Embryonic facial prominence (tissue), 1 donor: ENCODE data around the gene SLC25A41.
"Not testable (repeated sequence)": the region's sequence is repeated elsewhere in the genome, so short reads cannot be mapped to it uniquely, and the experiment has no call there.

Experiments
- DNase-seq: peaks from one replicate; pipeline ENCODE4 v3.0.0-alpha.2; 2016; ENCODE audit errors: extremely low spot score

The SLC25A41 gene

DNA sequence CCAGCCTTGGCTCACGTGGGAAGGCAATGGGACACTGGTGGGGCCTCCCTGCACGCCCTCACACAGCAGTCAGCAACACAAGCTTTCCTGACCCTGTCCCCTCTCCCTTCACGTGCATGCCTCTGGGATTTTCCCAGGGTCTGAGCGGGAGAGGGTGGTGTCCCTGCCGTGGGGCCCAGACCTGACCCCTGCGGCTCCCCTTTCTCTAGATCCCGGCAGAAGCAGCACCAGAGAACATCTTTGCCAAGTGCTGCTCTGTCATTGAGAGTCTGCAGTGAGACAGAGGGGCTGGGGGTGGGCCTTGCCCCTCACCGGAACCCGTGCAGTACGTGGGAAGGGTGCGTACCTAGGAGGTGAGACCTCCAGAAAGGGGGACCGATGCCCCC, 21.5 kb downstream of the SLC25A41 start:
- DNase-seq, result no peak

DNA sequence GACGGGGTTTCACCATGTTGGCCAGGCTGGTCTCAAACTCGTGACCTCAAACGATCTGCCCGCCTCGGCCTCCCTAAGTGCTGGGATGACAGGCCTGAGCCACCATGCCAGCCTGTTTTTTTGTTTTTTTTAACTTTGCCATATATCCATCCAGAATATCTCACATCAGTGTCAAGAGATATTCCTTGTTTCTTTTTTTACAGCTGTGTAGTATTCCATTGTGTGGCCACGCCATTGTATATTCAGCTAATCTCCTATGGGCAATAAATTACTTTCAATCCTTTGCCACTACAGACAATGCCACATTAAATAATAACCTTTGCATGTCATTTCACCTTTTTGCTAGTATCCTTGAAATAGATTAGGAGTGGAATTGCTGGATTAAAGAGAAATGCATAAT, 24.2 kb downstream of the SLC25A41 start:
- DNase-seq, result no peak

DNA sequence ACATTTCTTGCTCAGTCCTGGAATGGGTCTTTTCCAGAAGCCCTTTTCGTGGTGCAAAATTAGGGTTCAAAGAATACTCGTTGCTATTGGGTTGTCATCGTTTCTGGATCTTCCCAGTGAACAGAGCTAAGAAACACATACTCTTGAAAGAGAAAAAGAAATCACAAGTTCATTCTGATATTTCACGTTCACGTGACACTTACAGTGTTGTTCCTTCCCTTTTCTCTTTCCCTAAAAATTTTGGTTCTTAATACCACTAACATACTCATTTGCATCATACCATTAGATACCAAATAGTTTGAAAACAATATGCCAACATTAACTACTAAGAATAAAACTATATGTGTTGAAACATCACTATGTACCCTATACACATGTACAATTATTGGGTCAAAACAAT, 27.2 kb downstream of the SLC25A41 start:
- DNase-seq, result no peak

DNA sequence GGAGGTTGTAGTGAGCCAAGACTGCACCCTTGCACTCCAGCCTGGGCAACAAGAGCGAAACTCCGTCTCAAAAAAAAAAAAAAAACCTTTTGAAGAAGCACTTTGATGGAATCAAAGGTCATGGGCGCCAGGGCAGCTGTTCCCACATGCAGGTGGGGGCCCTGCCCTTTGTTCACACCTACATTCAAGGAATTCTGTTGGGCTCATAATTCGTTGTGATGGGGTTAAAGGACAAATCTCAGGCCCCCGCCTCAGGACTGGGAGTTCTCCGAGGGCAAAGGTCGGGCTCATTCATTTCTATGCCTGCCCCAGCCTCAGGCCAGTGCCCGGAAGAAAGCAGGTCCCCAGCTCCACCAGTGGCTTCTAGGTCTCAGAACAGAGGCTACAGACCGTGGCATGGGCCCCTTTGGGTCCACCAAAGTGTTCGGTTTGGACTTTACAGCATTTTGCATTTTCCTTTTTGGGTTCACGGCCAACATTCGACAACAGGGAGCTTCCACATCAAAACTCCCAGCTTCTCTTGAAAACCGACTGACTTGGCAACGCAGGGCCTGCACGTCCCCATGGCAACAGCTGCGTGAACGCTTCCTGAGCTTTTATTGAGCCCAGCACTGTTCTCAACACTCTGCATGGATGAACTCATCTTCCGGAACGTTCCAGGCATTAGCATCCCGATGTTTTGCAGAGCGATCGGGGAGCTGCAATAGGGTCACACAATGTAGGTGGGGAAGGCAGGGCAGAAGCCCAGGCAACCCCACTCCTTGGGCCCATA, 30.5 kb downstream of the SLC25A41 start:
- peak; percentile 75 for DNase-seq

DNA sequence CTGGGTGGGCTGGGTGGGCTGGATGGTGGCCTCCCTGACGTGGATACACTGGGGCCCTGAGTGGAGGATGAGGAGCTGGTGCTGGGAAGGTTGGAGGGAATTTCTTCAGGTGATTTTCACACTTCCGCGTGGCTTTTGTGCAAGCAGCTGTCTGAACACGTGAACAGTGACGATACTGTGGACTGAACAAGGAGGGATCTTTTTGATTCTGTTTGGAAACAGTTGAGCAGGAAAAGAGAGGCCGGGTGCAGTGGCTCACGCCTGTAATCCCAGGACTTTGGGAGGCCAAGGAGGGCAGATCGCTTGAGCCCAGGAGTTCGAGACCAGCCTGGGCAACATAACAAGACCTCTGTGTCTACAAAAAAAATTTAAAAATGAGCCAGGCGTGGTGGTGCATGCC, 31.5 kb downstream of the SLC25A41 start:
- DNase-seq, result no peak

DNA sequence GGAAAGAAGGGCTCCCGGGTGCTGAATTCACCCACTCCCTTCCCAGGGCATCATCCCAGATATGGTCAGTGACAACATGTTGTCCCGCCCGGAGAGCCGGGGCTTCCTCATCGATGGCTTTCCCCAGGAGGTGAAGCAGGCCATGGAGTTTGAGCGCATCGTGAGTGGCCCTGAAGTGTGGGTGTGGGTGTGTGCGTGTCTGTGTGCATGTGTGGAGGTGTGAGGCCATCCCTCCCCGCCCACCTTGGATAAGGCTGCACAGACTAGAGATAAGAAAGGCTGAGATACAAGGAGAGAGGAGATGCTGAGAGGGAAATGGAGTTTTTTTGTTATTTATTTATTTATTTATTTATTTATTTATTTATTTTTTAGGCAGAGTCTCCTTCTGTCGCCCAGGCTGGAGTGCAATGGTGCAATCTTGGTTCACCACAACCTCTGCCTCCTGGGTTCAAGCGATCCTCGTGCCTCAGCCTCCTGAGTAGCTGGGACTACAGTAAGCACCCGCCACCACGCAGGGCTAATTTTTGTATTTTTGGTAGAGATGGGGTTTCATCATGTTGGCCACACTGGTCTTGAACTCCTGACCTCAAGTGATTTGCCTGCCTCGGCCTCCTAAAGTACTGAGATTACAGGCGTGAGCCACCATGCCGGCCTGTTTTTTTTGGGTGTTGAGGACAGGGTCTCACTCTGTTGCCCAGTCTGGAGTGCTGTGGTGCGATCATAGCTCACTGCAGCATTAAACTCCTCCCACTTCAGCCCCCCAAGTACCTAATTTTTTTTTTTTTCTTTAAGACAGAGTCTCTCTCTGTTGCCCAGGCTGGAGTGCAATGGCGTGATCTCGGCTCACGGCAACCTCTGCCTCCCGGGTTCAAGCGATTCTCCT, 33.3 kb downstream of the SLC25A41 start:
- DNase-seq, result not testable (repeated sequence)

DNA sequence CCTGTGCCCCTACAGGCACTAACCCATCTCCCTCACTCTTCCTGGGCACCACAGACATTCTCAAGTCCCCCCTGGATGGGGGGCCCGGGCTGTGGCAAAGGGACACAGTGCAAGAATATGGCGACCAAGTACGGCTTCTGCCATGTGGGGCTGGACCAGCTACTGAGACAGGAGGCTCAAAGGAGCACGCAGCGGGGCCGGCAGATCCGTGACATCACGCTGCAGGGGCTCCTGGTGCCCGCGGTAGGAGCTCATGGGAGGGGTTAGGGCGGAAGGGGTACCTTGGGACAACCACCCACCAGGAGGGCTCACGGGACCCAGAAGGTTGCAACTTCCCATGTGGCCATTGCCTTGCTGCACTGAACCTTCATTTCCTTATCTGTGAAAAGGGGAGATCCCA, 37.3 kb downstream of the SLC25A41 start:
- no peak for DNase-seq

DNA sequence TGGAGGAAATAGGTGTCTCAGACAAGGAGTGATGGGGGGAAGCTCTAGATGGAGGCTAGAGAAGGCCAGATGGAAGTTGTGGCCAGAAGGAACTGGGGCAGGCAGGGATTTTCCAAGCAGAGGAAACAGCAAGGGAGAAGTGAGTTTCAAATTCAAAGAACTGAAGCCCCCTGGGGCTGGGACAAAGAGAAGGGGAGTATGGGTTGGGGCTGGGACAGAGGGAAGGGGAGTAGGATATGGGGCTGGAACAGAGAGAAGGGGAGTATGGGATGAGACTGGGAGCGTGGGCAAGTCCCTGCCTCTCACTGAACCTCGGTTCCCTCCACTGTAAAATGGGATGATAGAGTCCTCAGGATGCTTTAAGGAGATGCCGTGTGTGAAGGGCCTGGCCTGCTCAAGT, 38.7 kb downstream of the SLC25A41 start:
- no peak for DNase-seq

DNA sequence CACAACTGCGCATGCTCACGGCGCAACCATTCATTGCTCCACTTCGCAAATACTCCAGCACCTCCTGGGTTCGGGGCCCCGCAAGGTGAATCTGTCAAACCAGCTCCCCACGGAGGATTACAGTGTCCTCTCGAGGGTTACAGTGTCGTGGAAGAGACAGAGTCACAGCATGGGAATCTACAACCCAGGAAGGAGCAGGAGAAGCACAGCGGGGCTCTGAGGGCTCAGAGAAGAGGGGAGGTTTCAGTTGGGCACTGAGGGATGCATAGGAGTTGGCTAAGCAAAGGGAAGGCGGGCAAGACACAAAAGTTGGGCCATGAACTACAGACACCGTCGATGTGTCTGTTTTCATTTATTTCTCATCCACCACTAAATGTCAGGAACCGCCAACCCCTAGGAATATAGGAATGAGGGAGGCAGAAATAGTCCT, 39.6 kb downstream of the SLC25A41 start:
- DNase-seq, result no peak

DNA sequence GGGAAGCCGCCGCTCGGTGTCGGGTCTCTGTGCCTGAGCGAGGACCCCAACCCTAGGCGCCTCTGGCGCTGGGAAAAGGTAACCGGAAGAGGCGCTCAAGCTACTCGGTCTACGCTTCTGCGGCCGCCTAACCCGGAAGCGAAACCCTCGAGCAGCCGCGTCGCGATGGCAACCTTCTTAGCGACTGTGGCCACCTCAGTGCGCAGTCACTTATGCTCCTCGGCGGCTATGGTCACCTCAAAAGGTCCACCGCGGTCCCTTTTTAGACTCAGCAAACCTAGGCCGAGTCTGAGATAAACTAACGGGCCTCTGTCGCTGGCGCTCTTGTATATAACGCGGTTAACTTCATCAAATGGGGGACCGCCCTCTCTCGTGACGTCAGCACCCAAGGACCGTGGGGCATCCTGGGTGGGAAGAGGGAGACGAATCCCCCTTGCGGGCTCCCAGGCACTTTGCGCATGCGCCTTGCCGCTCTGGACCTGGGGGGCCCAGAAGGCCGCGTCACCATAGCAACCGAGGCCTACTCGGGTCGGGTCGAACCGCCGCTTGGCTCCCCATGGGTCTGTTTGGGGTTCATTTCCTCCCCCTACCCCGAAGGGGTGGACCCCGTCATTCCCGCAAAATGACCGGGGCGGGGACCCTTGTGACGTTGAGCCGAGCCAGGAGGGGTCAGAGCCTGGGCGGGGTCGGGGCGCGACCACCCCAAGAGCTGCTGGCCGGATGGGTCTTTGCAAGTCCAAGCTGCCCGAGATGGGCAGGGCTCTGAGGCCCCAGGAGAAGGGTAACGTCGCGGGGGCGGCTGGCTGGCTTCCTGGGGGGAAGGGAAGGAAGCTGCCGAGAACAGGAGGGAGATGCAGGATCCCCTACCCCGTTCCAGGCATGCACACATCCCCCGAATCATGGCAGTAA, 40.2 kb downstream of the SLC25A41 start, which contains the start of gene GTF2F1:
TSS of gene GTF2F1 (minus strand) at position 91 of the 909 bp plus-strand sequence. CDS start 169 bp downstream, outside the sequence.
- DNase-seq, result peak; percentile 95

DNA sequence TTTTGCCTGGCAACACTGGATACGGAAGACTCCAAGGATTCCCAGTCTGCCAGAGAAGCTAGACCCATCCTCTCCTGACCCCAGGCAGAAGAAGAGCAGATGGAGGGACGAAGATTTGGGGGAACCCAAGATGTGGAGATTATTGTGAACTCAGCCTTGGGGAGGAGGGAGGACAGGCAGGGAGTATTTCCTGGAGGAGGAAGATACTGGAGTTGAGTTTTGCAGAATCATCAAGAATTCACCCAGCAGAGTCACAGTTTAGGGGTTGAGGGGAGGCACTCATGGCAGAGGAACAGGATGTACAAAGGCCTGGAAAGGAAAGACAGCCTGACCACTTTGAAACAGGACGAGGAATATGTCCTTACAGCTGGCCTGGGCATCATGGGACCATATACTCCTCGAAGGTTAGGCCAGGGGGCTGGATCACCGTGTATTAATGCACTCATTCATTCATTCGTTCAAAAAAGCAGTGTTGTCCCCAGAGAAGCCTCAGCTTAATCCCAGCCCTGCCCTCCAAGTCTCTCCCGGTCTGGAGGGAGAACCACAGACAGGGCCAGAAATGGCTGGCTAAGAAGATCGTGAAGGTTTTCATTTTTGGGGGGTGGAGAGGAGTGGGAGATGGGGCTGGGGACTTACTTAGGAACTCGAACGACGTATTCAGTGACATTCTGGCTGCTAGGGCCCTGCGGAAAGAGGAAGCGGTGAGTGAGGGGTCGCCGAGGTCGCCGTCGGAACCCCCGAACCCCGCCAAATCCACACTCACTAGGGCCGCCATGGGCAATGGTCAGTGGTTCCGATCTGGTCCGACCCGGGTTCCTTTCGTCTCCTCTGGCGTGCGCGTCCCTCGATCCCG, 41.1 kb downstream of the SLC25A41 start:
- no peak for DNase-seq

DNA sequence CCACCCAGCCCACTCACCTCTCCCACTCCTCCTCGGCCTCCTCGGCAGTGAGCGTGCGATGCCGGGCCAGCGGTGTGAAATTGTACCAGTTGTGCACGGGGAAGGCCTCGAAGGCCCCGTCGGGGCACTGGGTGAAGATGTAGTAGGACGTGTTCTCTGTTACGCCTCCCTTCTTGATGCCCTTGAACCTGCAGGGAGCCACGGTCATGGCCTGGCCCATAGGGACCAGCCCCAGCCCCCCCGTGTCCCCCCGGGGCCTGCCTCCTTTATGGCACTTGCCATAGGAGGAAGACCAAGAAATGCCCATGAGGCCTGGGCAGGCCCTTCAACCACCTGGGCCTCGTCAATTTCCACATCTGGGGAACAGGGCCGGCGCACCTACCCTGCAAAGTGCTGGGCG, 46.2 kb downstream of the SLC25A41 start:
- DNase-seq, result no peak

DNA sequence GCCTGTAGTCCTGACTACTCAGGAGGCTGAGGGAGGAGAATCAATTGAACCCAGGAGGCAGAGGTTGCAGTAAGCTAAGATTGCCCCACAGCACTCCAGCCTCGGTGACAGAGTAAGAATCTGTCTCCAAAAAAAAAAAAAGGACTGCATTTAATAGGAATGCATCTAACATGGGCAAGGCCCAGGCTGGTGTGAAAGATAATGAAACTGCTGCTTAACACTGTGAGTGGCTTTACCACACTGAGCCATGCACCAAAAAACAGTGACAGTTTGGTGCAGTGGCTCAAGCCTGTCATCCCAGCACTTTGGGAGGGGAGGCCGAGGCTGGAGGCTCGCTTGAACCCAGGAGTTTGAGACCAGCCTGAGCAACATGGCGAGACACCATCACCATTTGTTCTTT, 49.2 kb downstream of the SLC25A41 start:
- DNase-seq, result no peak

DNA sequence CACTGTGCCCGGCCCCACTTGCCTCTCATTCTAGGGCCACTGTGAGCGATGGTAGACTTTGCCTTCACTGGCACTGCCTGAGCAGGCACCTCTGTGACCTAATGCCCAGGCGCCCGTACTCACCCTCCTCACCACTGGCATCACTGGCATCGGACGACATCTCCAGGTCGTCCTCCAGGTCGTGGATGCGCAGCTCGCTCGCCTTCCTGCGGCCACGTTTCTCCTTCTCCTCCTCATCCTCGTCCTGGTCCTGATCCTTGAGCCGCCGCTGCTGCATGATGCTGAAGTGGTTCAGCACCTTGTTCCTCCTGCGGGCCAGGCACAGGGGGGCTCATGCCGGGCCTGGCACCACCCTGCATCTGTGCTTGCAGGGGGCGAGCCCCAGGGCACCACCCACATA, 50.4 kb downstream of the SLC25A41 start:
- no peak for DNase-seq

DNA sequence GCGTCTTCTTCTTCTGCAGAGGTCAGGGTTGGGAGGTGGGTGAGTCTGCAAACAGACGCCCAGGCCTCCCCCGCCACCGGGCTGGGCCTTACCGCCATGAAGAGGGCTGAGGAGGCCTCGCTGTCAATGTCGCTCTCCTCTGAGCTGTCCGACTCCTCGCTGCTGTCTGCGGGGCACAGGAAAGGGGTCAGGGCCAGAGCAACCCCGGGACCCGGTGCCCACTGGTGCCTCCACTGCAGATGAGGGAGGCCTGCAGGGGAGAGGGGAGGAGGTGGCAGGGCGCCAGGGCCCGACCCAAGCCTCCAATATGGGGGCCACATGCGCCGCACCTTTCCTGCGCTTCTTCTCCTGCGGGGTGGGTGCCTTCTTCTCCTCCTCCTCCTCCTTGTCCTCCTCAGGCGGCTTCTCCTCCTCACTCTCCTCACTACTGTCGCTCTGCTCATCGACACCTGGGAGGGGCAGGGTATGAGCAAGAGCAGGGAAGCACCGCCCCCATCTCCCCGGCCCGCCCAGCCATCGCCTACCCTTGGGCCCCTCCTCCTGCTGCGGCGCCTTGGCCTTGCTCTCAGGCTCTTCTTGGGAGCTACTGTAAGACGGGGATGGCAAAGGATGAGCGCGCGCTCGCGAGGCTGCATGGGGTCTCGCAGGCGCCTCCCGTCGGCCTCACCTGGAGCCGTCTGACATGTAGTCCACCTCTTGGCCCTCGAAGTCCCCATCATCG, 52.4 kb downstream of the SLC25A41 start:
- no peak for DNase-seq

DNA sequence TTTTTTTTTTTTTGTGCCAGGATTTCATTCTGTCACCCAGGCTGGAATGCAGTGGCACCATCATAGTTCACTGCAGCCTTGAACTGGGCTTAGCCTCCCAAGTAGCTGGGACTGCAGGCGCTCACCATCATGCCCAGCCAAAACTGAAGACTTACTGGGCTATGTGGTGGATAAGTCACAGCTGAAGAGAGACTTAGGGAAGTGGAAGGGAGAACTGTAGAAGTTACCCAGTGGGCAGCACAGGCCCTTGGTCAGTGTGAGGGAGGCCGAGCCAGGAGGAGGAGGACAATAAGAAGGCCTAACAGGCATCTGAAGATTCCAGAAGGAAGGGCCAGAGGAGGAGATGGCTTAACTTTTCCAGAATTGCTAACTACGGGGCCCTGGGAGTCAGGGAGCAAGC, 53.8 kb downstream of the SLC25A41 start:
- no peak for DNase-seq

DNA sequence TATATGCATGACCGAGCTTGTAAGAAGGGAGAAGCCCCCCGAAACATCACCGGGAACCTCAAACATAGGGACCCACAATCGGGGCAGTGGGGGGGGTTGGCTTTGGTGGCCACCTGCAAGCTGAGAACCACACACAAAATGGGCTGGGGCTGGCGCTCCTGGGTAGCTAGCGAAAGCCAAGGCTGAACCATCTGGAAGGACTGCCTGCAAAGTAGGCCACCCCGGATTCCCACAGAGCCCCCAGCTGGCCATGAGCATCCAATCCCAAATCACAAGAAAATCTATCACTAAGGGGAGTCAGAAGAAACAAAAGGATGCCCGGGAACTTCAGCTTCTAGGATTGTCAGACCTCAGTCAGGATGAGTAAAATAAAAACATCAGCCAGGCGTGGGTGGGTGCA, 55.1 kb downstream of the SLC25A41 start:
- no peak for DNase-seq

DNA sequence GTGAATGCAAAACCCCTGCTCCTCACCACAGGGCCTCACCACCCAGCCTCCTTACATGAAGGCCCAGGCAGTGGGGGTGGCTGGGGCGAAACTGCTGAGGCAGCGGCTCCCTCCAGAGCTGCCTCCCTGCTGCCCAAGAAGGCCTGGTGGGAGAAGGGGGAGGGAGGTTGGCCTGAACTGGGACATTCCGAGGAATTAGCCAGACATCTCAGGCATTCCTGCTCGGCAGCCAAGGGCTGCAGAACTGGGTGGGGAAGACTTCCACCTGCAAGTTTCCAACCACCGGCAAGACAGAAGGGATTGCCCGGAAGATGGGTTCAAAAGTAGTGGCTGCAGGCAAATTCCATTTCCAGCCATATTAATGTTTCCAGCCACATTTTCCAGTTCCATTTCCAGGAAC, 55.5 kb downstream of the SLC25A41 start:
- DNase-seq, result no peak

DNA sequence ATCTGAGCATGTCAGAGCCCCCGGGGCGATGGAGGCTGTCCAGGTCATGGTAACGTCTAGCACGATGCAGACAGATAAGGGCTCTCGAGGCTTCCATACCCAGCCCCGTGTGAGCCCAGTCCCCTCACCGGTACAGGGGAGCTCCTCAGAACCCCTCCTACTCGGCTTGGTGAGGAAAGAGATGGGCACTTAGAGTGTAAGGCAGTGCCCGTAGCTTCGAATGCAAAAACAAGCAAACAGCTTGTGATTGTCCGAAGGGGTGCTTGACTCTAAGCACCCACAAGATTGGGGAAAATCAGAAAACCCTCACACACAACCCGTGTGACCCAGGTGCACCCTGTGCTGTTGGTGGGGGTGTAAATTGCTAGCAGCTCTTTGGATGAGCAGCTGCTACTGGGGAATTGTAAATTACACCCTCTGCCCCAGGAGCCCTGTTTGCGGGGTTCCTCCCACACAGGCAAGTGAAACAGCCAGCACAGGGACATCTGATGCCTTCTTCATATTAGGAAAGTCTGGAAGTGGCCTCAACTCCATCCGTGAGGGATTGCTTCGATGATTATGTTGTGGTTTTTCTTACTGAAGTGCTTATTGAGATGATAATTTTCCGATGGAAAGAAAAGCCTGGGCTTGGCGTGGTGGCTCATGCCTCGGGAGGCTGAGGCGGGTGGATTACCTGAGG, 56.9 kb downstream of the SLC25A41 start:
- DNase-seq, result no peak
